Endothelial cell of umbilical vein (primary cell): ENCODE data around the gene MAPK1IP1L. TPM values are rescaled to one million over a fixed set of nuclear protein-coding genes. Genes with fewer than 3 reads are reported as not detected.

ENCODE experiments used
- BruUV-seq: library from RNA; stranded (reverse); fragments of 400-500 nt; replicated peaks from 2 replicates; lab custom pipeline; 2021; lab: Mats Ljungman, UMichigan
- CTCF ChIA-PET: fragments of 300-600, 350-600 bp; sonication (Branson Sonifier 250); formaldehyde crosslinking; loops from one replicate; lab custom pipeline; 2021; ENCODE audit warnings: antibody characterized with exemption, inconsistent platforms; lab: Charles Lee
- POLR2A ChIA-PET: fragments of 300-600, 350-600 bp; sonication (Branson Sonifier 250); formaldehyde crosslinking; loops from one replicate; lab custom pipeline; 2021; ENCODE audit warnings: antibody characterized with exemption, inconsistent platforms; lab: Charles Lee
- DNase-seq: peaks from one replicate; pipeline ENCODE4 v3.0.0-alpha.2; 2011; ENCODE audit warnings: low read depth, low spot score
- FAIRE-seq: peaks from 2 replicates; lab custom pipeline; 2011; peaks lifted over from hg19 to GRCh38; lab: Jason Lieb, UNC
- H2AFZ ChIP-seq: 2 replicates; pipeline ENCODE4 v1.6.0; 2012; ENCODE audit warnings: low read depth, low read length, control low read depth, inconsistent platforms
- H3K27ac ChIP-seq: 2 replicates; pipeline ENCODE4 v1.5.1; 2011; ENCODE audit warnings: low read depth, mild to moderate bottlenecking, control low read depth, low read length, moderate library complexity; ENCODE audit not compliant: insufficient read depth
- H3K27me3 ChIP-seq, 2 experiments: 2 replicates each; pipeline versions ENCODE4 v1.6.0 to v1.6.1; 2011; ENCODE audit warnings: low read length in 2 of 2, mixed read lengths in 1 of 2; ENCODE audit not compliant: control insufficient read depth in 2 of 2, insufficient read depth in 2 of 2
- H3K36me3 ChIP-seq, 2 experiments: 2 replicates in 1 of 2; 3 replicates in 1 of 2; pipeline ENCODE4 v1.5.1; 2011; ENCODE audit warnings: low read length in 2 of 2, mild to moderate bottlenecking in 1 of 2, moderate library complexity in 1 of 2; ENCODE audit not compliant: control insufficient read depth in 2 of 2, insufficient read depth in 2 of 2; ENCODE audit errors: extremely low read depth in 1 of 2
- H3K4me1 ChIP-seq: 3 replicates; pipeline ENCODE4 v1.5.1; 2011; ENCODE audit warnings: mild to moderate bottlenecking, low read length; ENCODE audit not compliant: control insufficient read depth, insufficient read depth; ENCODE audit errors: extremely low read depth
- H3K4me2 ChIP-seq: 2 replicates; pipeline ENCODE4 v1.6.1; 2011; ENCODE audit warnings: low read length, control low read depth, mixed read lengths; ENCODE audit not compliant: insufficient read depth
- H3K4me3 ChIP-seq, 3 experiments: fragments of 200-600 bp in 1 of 3; sonication (generic), shearing (Covaris generic) in 1 of 3; replicated peaks in 1 of 3; 2 replicates each; pipeline ENCODE4 v1.5.1; 2011 to 2016; ENCODE audit warnings: control low read depth in 3 of 3, low read length in 3 of 3, mild to moderate bottlenecking in 2 of 3, inconsistent platforms in 1 of 3, low read depth in 1 of 3, moderate library complexity in 1 of 3; ENCODE audit not compliant: insufficient read depth in 1 of 3
- H3K79me2 ChIP-seq: 2 replicates; pipeline ENCODE4 v1.6.0; 2012; ENCODE audit warnings: low read length, inconsistent platforms; ENCODE audit not compliant: control insufficient read depth, insufficient read depth
- H3K9ac ChIP-seq: replicated peaks from 2 replicates; pipeline ENCODE3; 2011; ENCODE audit warnings: low read length, control low read depth; ENCODE audit not compliant: insufficient read depth; ENCODE audit errors: extremely low read depth
- H3K9me1 ChIP-seq: replicated peaks from 3 replicates; pipeline ENCODE4 v1.6.0; 2011; ENCODE audit warnings: mild to moderate bottlenecking, low read length; ENCODE audit not compliant: control insufficient read depth, insufficient read depth; ENCODE audit errors: extremely low read depth
- H3K9me3 ChIP-seq: replicated peaks from 2 replicates; pipeline ENCODE4 v1.5.1; 2012; ENCODE audit warnings: low read length, inconsistent platforms; ENCODE audit not compliant: control insufficient read depth, insufficient read depth
- H4K20me1 ChIP-seq: replicated peaks from 2 replicates; pipeline ENCODE3; 2011; ENCODE audit warnings: mild to moderate bottlenecking, low read length; ENCODE audit not compliant: control insufficient read depth, insufficient read depth; ENCODE audit errors: extremely low read depth
- CTCF ChIP-seq, 2 donors: IDR thresholded peaks; 1 replicate in 1 of 2; 2 replicates in 1 of 2; pipeline ENCODE4 v1.5.1; 2011; ENCODE audit warnings: low read length in 2 of 2, mild to moderate bottlenecking in 2 of 2, moderate library complexity in 2 of 2, control low read depth in 1 of 2, inconsistent platforms in 1 of 2, low read depth in 1 of 2; ENCODE audit not compliant: insufficient read depth in 1 of 2; ENCODE audit errors: extremely low read depth in 1 of 2
- EZH2 ChIP-seq: IDR thresholded peaks from 2 replicates; pipeline ENCODE4 v1.6.1; 2012; ENCODE audit warnings: borderline replicate concordance, low read depth, mild to moderate bottlenecking, moderate library complexity, low read length, inconsistent platforms; ENCODE audit not compliant: severe bottlenecking
- FOS ChIP-seq: IDR thresholded peaks from 2 replicates; pipeline ENCODE4 v1.6.1; 2011; ENCODE audit warnings: mild to moderate bottlenecking, low read length, moderate library complexity, borderline replicate concordance; ENCODE audit not compliant: insufficient read depth
- GATA2 ChIP-seq: IDR thresholded peaks from 2 replicates; pipeline ENCODE4 v1.7.0; 2011; ENCODE audit warnings: low read depth, mild to moderate bottlenecking, moderate library complexity, mixed read lengths, low read length; ENCODE audit not compliant: insufficient read length, insufficient read depth
- JUN ChIP-seq: IDR thresholded peaks from 2 replicates; pipeline ENCODE4 v1.6.1; 2011; ENCODE audit warnings: borderline replicate concordance, low read depth; ENCODE audit not compliant: insufficient read length, insufficient read depth
- MYC ChIP-seq: IDR thresholded peaks from one replicate; pipeline ENCODE4 v1.6.1; 2011; ENCODE audit warnings: mild to moderate bottlenecking, low read depth, low read length
- POLR2A ChIP-seq: IDR thresholded peaks from 2 replicates; pipeline ENCODE4 v1.6.1; 2012; ENCODE audit warnings: low read depth, mild to moderate bottlenecking, control low read depth, low read length
- POLR2AphosphoS5 ChIP-seq: IDR thresholded peaks from 2 replicates; pipeline ENCODE4 v1.6.1; 2012; ENCODE audit warnings: low read depth, mild to moderate bottlenecking, control low read depth, low read length, moderate library complexity; ENCODE audit not compliant: insufficient read depth
- dilution Hi-C: fragments of 300-500 bp; cut with MboI; formaldehyde crosslinking; loops from one replicate; pipeline ENCODE4 v1.15.0; 2019; ENCODE audit warnings: low sequenced_read_pairs; ENCODE audit not compliant: extremely low pct_ligation_motif_present
- intact Hi-C: fragments of 100-400 bp; cut with micrococcal nuclease; formaldehyde crosslinking; loops from one replicate; pipeline ENCODE4 v1.10.0; 2022
- polyA plus RNA-seq, 4 experiments: library from polyadenylated mRNA; depleted of rRNA in 3 of 4; stranded (reverse) in 3 of 4; unstranded in 1 of 4; fragments of >200 nt; gene quantifications; 2 replicates each; pipeline versions ENCODE4 v1.2.1 to v1.2.3, GENCODE V29; 2011 to 2012; ENCODE audit warnings: missing spikeins in 1 of 4
- total RNA-seq: library from RNA; stranded (reverse); gene quantifications from 2 replicates; pipeline ENCODE4 v1.2.3, GENCODE V29; 2021
- TF ChIP-seq, protein P1 (sequence below): IDR thresholded peaks from 2 replicates; pipeline ENCODE4 v1.6.1; 2011; ENCODE audit not compliant: insufficient read depth, insufficient read length

The MAPK1IP1L gene
- total and polyA plus RNA-seq, 2 donors (not counting 3 experiments of a cell fraction or from before 2014, with no cell fraction given) = 129 to 208 TPM

- TF ChIP-seq FOS (no peak), POLR2A (no peak), JUN (no peak), MYC (no peak), GATA2 (no peak), POLR2AphosphoS5 (no peak), EZH2 (no peak), CTCF (IDR thresholded peaks at IDR 0.05; ENCODE audit: extremely low read depth in 1 of 2, insufficient read depth in 1 of 2, low read depth in 1 of 2, low read length in 2 of 2) (no peak)
- TF ChIP-seq, protein P1, sequence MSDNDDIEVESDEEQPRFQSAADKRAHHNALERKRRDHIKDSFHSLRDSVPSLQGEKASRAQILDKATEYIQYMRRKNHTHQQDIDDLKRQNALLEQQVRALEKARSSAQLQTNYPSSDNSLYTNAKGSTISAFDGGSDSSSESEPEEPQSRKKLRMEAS = no peak
- intact Hi-C loops = no loop called here
- ChIA-PET POLR2A (no interaction called here), CTCF (interaction anchor here (0.7 to 1.0 kb wide), 2 partner anchors 22 to 47 kb away, joined by 3 read pairs; partner anchors contain the start of genes MAPK1IP1L, SOCS4 and WDHD1)
- Histone ChIP-seq H3K9me1 (no peaks in the 10 kb centered on the region), H3K36me3 (peaks cover 0 to 4% of the 10 kb centered on the region in 2 experiments), H3K9me3 (no peaks in the 10 kb centered on the region), H3K79me2 (no peaks in the 10 kb centered on the region), H3K4me3 (no peak overlapping the region), H2AFZ (no peak overlapping the region), H3K27me3 (no peaks in the 10 kb centered on the region), H3K9ac (no peak overlapping the region), H3K27ac (no peak overlapping the region), H4K20me1 (no peaks in the 10 kb centered on the region), H3K4me2 (no peak overlapping the region), H3K4me1 (peaks cover 3% of the 10 kb centered on the region)
- DNase-seq (no peak), FAIRE-seq (no peak)
- dilution Hi-C loops = no loop called here
- no TSS peak for BruUV-seq
Observed at GRCh38 chr14:55005071-55005470, 46.4 kb upstream of the MAPK1IP1L start.
